Type B pancreatic cell (in vitro differentiated cells): Measurements from ENCODE around the gene DMD. TPM values are rescaled to one million over a fixed set of nuclear protein-coding genes. Genes with fewer than 3 reads are reported as not detected.

Source experiments
- DNase-seq: peaks from one replicate; pipeline ENCODE4 v3.0.0; 2021; ENCODE audit warnings: mixed read lengths; ENCODE audit not compliant: unreplicated experiment; ENCODE audit errors: extremely low spot score
- H3K27ac Mint-ChIP-seq: 2 replicates; pipeline ENCODE4 v1.8.0; 2021; ENCODE audit warnings: mild to moderate bottlenecking, mixed read lengths
- H3K27me3 Mint-ChIP-seq: 2 replicates; pipeline ENCODE4 v1.8.0; 2021; ENCODE audit warnings: mixed read lengths
- H3K36me3 Mint-ChIP-seq: 2 replicates; pipeline ENCODE4 v1.8.0; 2021; ENCODE audit warnings: mixed read lengths
- H3K4me1 Mint-ChIP-seq: one replicate; pipeline ENCODE4 v1.8.0; 2021; ENCODE audit warnings: mixed read lengths; ENCODE audit not compliant: unreplicated experiment
- H3K4me3 Mint-ChIP-seq: 2 replicates; pipeline ENCODE4 v1.8.0; 2021; ENCODE audit warnings: mild to moderate bottlenecking, mixed read lengths
- H3K9me3 Mint-ChIP-seq: 2 replicates; pipeline ENCODE4 v1.8.0; 2021; ENCODE audit warnings: mixed read lengths
- CTCF ChIP-seq: fragments of 200-600 bp; sonication (generic); conservative IDR thresholded peaks from 2 replicates; pipeline ENCODE4 v1.5.0; 2021; ENCODE audit warnings: antibody characterized with exemption, mild to moderate bottlenecking
- total RNA-seq: library from RNA; stranded (reverse); gene quantifications from 2 replicates; pipeline ENCODE4 v1.2.1, GENCODE V29; 2021; ENCODE audit warnings: low replicate concordance

Gene DMD
- total RNA-seq, 1 donor from 2014 or later: 57.1 TPM

GRCh38 chrX:31702222-31702621, 1509.1 kb downstream of the DMD start:
- Mint-ChIP-seq H3K4me1 (no peaks in the 10 kb centered on the region), H3K27ac (no peak overlapping the region), H3K9me3 (no peaks in the 10 kb centered on the region), H3K27me3 (no peaks in the 10 kb centered on the region), H3K36me3 (no peaks in the 10 kb centered on the region), H3K4me3 (no peak overlapping the region)
- DNase-seq: no peak
- TF ChIP-seq CTCF: no peak

GRCh38 chrX:31697294-31697916, 1513.9 kb downstream of the DMD start:
- no peaks in the 10 kb centered on the region for H3K4me1 Mint-ChIP-seq
- TF ChIP-seq CTCF: no peak
- DNase-seq: no peak
- no peak overlapping the region for H3K4me3 Mint-ChIP-seq
- H3K27ac Mint-ChIP-seq: no peak overlapping the region
- H3K27me3 Mint-ChIP-seq: no peaks in the 10 kb centered on the region
- H3K9me3 Mint-ChIP-seq: no peaks in the 10 kb centered on the region
- no peaks in the 10 kb centered on the region for H3K36me3 Mint-ChIP-seq

- DNase-seq: no peak
- H3K9me3 Mint-ChIP-seq: no peaks in the 10 kb centered on the region
- no peak for TF ChIP-seq CTCF
- no peak overlapping the region for H3K27ac Mint-ChIP-seq
- no peaks in the 10 kb centered on the region for H3K36me3 Mint-ChIP-seq
- no peaks in the 10 kb centered on the region for H3K27me3 Mint-ChIP-seq
- H3K4me3 Mint-ChIP-seq: no peak overlapping the region
- H3K4me1 Mint-ChIP-seq: no peaks in the 10 kb centered on the region
Measured at GRCh38 chrX:31679861-31680260, 1531.5 kb downstream of the DMD start.

GRCh38 chrX:31670245-31670644, 1541.1 kb downstream of the DMD start:
- H3K4me1 Mint-ChIP-seq: no peaks in the 10 kb centered on the region
- no peak for TF ChIP-seq CTCF
- peaks cover 12% of the 10 kb centered on the region for H3K9me3 Mint-ChIP-seq
- no peak overlapping the region for H3K27ac Mint-ChIP-seq
- H3K36me3 Mint-ChIP-seq: peaks cover 8% of the 10 kb centered on the region
- no peak overlapping the region for H3K4me3 Mint-ChIP-seq
- no peak for DNase-seq
- H3K27me3 Mint-ChIP-seq: no peaks in the 10 kb centered on the region

GRCh38 chrX:31665454-31665853, 1545.9 kb downstream of the DMD start:
- Mint-ChIP-seq H3K27me3 (no peaks in the 10 kb centered on the region), H3K27ac (no peak overlapping the region), H3K36me3 (peaks cover 3% of the 10 kb centered on the region), H3K9me3 (peaks cover 3% of the 10 kb centered on the region), H3K4me3 (no peak overlapping the region), H3K4me1 (no peaks in the 10 kb centered on the region)
- TF ChIP-seq CTCF: no peak
- DNase-seq: no peak

- DNase-seq: no peak
- H3K4me1 Mint-ChIP-seq: no peaks in the 10 kb centered on the region
- no peaks in the 10 kb centered on the region for H3K27me3 Mint-ChIP-seq
- no peak for TF ChIP-seq CTCF
- H3K36me3 Mint-ChIP-seq: no peaks in the 10 kb centered on the region
- no peak overlapping the region for H3K4me3 Mint-ChIP-seq
- no peak overlapping the region for H3K27ac Mint-ChIP-seq
- H3K9me3 Mint-ChIP-seq: no peaks in the 10 kb centered on the region
Measured at GRCh38 chrX:31663172-31663571, 1548.2 kb downstream of the DMD start.
